Left ventricle myocardium inferior (tissue), 1 donor: ENCODE data around the gene COX19. TPM values are rescaled to one million over a fixed set of nuclear protein-coding genes. Genes with fewer than 3 reads are reported as not detected.

Experiments used
- DNase-seq: peaks from one replicate; pipeline ENCODE4 v3.0.0-alpha.2; 2020
- H3K27ac ChIP-seq: fragments of 200-600 bp; replicated peaks from 2 replicates; pipeline ENCODE4 v1.8.0; 2021
- H3K27me3 ChIP-seq: fragments of 200-600 bp; 2 replicates; pipeline ENCODE4 v1.8.0; 2021; ENCODE audit warnings: low read depth
- H3K36me3 ChIP-seq: fragments of 200-600 bp; 2 replicates; pipeline ENCODE4 v1.8.0; 2021
- H3K4me1 ChIP-seq: fragments of 200-600 bp; 2 replicates; pipeline ENCODE4 v1.8.0; 2021
- H3K4me3 ChIP-seq: fragments of 200-600 bp; 2 replicates; pipeline ENCODE4 v1.8.0; 2021; ENCODE audit warnings: mild to moderate bottlenecking, moderate library complexity
- H3K9me3 ChIP-seq: fragments of 200-600 bp; replicated peaks from 2 replicates; pipeline ENCODE4 v1.8.0; 2021
- CTCF ChIP-seq: fragments of 200-600 bp; IDR thresholded peaks from 2 replicates; pipeline ENCODE4 v1.8.0; 2021; ENCODE audit warnings: antibody characterized with exemption, mild to moderate bottlenecking, borderline replicate concordance
- intact Hi-C: fragments of 100-400 bp; cut with micrococcal nuclease; formaldehyde crosslinking; loops from one replicate; pipeline ENCODE4 v1.11.0; 2022
- total RNA-seq: library from RNA; stranded (reverse); fragmentation: NEBNext Ultra II Directional; extraction: Animal tissue kit (Norgen Biotek cat#: 25700); gene quantifications from one replicate; pipeline ENCODE4 v1.2.1, GENCODE V29; 2021
- donor health status: DM: no; HTN: yes; CAD: no; lungs with severe emphysema.

COX19 gene
- total RNA-seq, 1 donor from 2014 or later = 8.5 TPM

DNA sequence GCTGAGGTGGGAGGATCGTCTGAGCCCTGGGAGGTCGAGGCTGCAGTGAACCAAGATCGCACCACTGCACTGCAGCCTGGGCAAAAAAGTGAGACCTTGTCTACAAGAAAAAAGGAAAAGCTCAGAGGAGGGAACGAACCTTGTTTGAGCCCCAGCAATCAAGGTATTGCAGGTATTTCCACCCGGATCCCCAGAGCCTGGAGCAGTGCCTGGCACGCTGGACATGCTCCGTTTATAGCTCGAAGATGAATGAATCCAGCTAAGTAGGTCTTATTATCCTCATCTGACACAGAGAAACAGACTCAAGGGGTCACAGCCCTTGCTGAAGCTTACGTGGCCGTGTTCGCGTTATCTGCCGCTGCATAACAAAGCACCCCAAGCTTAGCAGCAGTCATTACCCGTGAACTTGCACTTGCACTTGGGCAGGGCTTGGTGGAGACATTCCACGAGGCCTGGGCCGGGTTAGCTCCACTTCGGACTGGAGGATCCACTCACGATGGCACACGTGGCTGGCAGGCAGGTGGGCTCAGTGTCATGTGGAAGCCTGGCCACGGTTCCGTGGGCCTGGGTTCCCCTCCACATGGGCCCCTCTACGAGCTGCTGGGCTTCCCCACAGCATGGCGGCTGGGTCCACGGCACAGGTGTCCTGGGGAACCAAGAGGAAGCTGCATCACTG, 3.2 kb upstream of the COX19 start:
- DNase-seq = no peak
- intact Hi-C loops = no loop called here
- H3K9me3 ChIP-seq = no peaks in the 10 kb centered on the region
- no peak overlapping the region for H3K27ac ChIP-seq
- TF ChIP-seq CTCF = no peak
- no peak overlapping the region for H3K4me3 ChIP-seq
- H3K4me1 ChIP-seq = peaks cover 24% of the 10 kb centered on the region
- peaks cover 9% of the 10 kb centered on the region for H3K27me3 ChIP-seq
- H3K36me3 ChIP-seq = no peaks in the 10 kb centered on the region

GRCh38 chr7:978049-978346, 2.6 kb upstream of the COX19 start:
- H3K36me3 ChIP-seq = peaks cover 3% of the 10 kb centered on the region

DNA sequence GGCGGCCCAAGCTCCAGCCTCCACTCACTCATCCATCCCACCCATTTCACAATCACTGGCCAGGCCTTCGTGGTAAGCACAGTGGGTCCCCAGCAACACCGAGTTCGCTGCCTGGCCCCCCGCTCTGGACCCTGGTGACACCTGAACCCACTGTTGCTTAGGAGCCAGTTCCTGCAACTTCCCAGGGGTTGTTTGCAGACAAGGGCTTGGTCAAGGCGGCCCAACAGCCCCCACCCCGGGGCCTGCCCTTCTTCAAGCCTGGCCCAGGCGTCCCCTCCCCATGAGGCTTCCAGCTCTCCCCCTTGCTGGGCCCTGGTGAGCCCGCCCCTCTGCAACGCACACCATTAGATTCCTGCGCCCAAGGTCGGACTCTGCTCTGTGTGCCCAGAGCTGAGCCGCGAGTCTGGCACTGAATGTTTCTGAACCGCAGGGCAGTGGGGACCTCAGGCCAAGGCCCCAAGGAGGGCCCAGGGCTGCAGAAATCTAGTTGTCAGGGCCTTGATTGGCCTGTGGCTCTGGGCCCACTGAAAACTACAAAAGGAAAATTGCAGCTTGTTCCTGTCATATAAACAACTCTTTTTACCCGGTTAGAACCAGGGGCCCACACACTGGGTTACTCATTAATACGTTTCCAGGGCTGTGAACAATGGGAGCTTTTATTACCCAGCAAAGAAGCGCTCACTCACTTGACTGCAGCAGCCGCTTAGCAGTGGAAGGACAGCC, 2.1 kb upstream of the COX19 start:
- Histone ChIP-seq H3K9me3 (no peaks in the 10 kb centered on the region), H3K36me3 (peaks cover 8% of the 10 kb centered on the region), H3K27ac (no peak overlapping the region), H3K4me3 (no peak overlapping the region), H3K27me3 (no peaks in the 10 kb centered on the region), H3K4me1 (peaks cover 35% of the 10 kb centered on the region)
- no peak for TF ChIP-seq CTCF
- DNase-seq = no peak
- intact Hi-C loops = no loop called here

More at GRCh38 chr7:978049-978346, 2.6 kb upstream of the COX19 start:
- H3K4me1 ChIP-seq = peaks cover 30% of the 10 kb centered on the region
- H3K4me3 ChIP-seq = no peak overlapping the region
- intact Hi-C loops = no loop called here
- no peaks in the 10 kb centered on the region for H3K9me3 ChIP-seq
- H3K27me3 ChIP-seq = peaks cover 4% of the 10 kb centered on the region
- DNase-seq = no peak
- no peak for TF ChIP-seq CTCF
- H3K27ac ChIP-seq = no peak overlapping the region

DNA sequence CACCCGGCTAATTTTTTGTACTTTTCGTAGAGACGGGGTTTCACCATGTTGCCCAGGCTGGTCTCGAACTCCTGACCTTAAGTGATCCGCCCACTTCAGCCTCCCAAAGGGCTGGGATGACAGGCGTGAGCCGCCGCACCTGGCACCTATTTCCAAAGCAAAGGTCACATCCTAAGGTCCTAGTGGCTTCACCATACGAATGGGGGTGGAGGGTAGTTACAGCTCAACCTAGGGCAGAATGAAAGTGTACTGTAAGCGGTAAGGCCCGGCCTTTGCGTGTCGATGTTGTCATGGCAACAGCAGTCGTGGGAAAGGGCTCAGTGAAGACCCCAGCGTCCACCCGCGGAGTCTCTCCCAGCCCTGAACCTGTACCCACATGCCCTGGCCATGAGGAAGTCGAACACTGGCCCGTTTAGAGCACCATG, 1.6 kb upstream of the COX19 start:
- Histone ChIP-seq H3K36me3 (peaks cover 13% of the 10 kb centered on the region), H3K27ac (no peak overlapping the region), H3K4me1 (peaks cover 41% of the 10 kb centered on the region), H3K4me3 (no peak overlapping the region), H3K27me3 (no peaks in the 10 kb centered on the region), H3K9me3 (no peaks in the 10 kb centered on the region)
- TF ChIP-seq CTCF = no peak
- DNase-seq = no peak
- intact Hi-C loops = no loop called here

DNA sequence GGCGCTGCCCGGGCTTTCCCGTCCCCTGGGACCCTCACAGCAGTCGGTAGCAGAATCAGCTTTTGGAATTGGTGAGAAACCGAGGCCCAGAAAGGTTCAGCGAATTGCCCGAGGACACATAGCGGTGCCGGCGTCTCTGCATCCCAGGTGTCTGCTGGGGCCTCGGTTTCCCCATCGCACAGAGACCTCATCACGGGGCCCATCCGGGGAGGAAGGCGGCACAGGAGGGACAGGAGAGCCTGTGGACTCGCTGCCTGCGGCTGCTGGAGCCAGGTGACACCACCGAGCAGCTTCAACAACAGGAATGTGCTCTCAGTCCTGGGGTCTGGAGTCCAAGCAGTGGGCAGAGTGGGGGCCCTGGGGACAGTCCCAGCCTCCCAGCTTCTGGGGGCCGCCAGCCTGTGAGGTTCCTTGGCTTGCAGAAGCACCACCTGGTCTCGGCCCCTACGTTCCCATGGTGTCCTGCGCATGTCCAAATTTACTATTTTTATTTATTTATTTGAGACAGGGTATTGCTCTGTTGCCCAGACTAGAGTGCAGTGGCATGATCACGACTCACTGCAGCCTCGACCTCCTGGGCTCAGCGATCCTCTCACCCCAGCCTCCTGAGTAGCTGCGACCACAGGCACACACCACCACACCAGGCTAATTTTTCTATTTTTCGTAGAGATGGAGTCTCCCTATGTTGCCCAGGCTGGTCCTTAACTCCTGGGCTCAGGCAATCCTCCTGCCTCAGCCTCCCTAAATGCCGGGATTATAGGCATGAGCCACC, 539 bp upstream of the COX19 start:
- Histone ChIP-seq H3K27me3 (no peaks in the 10 kb centered on the region), H3K27ac (peak overlapping the region; percentile 97), H3K4me1 (peaks cover 51% of the 10 kb centered on the region), H3K36me3 (peaks cover 24% of the 10 kb centered on the region), H3K4me3 (peak overlapping the region; percentile 99), H3K9me3 (no peaks in the 10 kb centered on the region)
- DNase-seq = no peak
- no peak for TF ChIP-seq CTCF
- intact Hi-C loops = no loop called here
